CD14-positive monocyte (primary cell): ENCODE data around the gene RBM17. TPM values are rescaled to one million over a fixed set of nuclear protein-coding genes. Genes with fewer than 3 reads are reported as not detected.
A peak's percentile ranks its signal among the peaks of the same experiment; 100 is the strongest.

Experiments used
- DNase-seq, 3 donors: peaks; one replicate each; pipeline ENCODE4 v3.0.0-alpha.2; 2011 to 2022
- H2AFZ ChIP-seq: 2 replicates; pipeline ENCODE4 v1.6.0; 2012; ENCODE audit warnings: mild to moderate bottlenecking, low read depth, low read length, inconsistent platforms; ENCODE audit not compliant: insufficient read depth, poor library complexity, severe bottlenecking
- H3K27ac ChIP-seq, 2 donors: 1 replicate in 1 of 2; 2 replicates in 1 of 2; pipeline ENCODE4 v1.5.1; 2012 to 2013; ENCODE audit warnings: low read length in 2 of 2, control low read depth in 1 of 2, inconsistent platforms in 1 of 2, low read depth in 1 of 2, mild to moderate bottlenecking in 1 of 2
- H3K27me3 ChIP-seq, 2 donors: one replicate each; pipeline versions ENCODE4 v1.6.0 to v1.6.1; 2011 to 2013; ENCODE audit warnings: low read length in 2 of 2; ENCODE audit not compliant: control insufficient read depth in 2 of 2, insufficient read depth in 2 of 2
- H3K36me3 ChIP-seq, 2 donors: replicated peaks in 1 of 2; 1 replicate in 1 of 2; 2 replicates in 1 of 2; pipeline versions ENCODE4 v1.5.1 to v1.6.1; 2012 to 2013; ENCODE audit warnings: low read length in 2 of 2, control low read depth in 1 of 2, inconsistent platforms in 1 of 2, mild to moderate bottlenecking in 1 of 2; ENCODE audit not compliant: insufficient read depth in 2 of 2, control insufficient read depth in 1 of 2
- H3K4me1 ChIP-seq, 2 donors: 1 replicate in 1 of 2; 2 replicates in 1 of 2; pipeline versions ENCODE4 v1.5.1 to v1.6.1; 2012 to 2013; ENCODE audit warnings: low read length in 2 of 2, control low read depth in 1 of 2, inconsistent platforms in 1 of 2, mild to moderate bottlenecking in 1 of 2, moderate library complexity in 1 of 2; ENCODE audit not compliant: insufficient read depth in 2 of 2, control insufficient read depth in 1 of 2
- H3K4me2 ChIP-seq: replicated peaks from 2 replicates; pipeline ENCODE3; 2012; ENCODE audit warnings: low read length, moderate library complexity, mild to moderate bottlenecking; ENCODE audit not compliant: poor library complexity, severe bottlenecking; ENCODE audit errors: extremely low read depth
- H3K4me3 ChIP-seq, 3 experiments: fragments of 200-600 bp in 1 of 3; sonication (generic) in 1 of 3; replicated peaks in 1 of 3; 1 replicate in 2 of 3; 2 replicates in 1 of 3; pipeline ENCODE4 v1.5.1; 2011 to 2013; ENCODE audit warnings: low read length in 3 of 3, mild to moderate bottlenecking in 3 of 3, control low read depth in 2 of 3, low read depth in 2 of 3, inconsistent platforms in 1 of 3, moderate library complexity in 1 of 3
- H3K79me2 ChIP-seq: 2 replicates; pipeline ENCODE4 v1.6.0; 2012; ENCODE audit warnings: mild to moderate bottlenecking, control low read depth, inconsistent platforms, low read length, moderate library complexity; ENCODE audit not compliant: insufficient read depth
- H3K9ac ChIP-seq: 2 replicates; pipeline ENCODE4 v1.6.0; 2017; ENCODE audit warnings: low read length, mild to moderate bottlenecking; ENCODE audit not compliant: insufficient read depth, poor library complexity, severe bottlenecking
- H3K9me3 ChIP-seq, 2 donors: replicated peaks in 1 of 2; 1 replicate in 1 of 2; 2 replicates in 1 of 2; pipeline versions ENCODE4 v1.5.1 to v1.6.1; 2012 to 2013; ENCODE audit warnings: low read length in 2 of 2, control low read depth in 1 of 2; ENCODE audit not compliant: control insufficient read depth in 1 of 2, insufficient read depth in 1 of 2
- H4K20me1 ChIP-seq: 2 replicates; pipeline ENCODE4 v1.6.0; 2012; ENCODE audit warnings: mild to moderate bottlenecking, low read length, control low read depth, moderate library complexity; ENCODE audit not compliant: insufficient read depth
- H3K27ac Mint-ChIP-seq, 7 donors: one replicate each; pipeline ENCODE4 v1.8.0; 2020; ENCODE audit warnings: mild to moderate bottlenecking in 7 of 7, mixed read lengths in 7 of 7, moderate library complexity in 6 of 7, inconsistent platforms in 2 of 7
- H3K27me3 Mint-ChIP-seq, 3 donors: one replicate each; pipeline ENCODE4 v1.8.0; 2021 to 2022; ENCODE audit warnings: low read depth in 3 of 3, mild to moderate bottlenecking in 3 of 3, mixed read lengths in 3 of 3, moderate library complexity in 3 of 3, inconsistent platforms in 1 of 3
- H3K36me3 Mint-ChIP-seq, 2 donors: one replicate each; pipeline ENCODE4 v1.8.0; 2020; ENCODE audit warnings: mixed read lengths in 2 of 2, inconsistent platforms in 1 of 2, mild to moderate bottlenecking in 1 of 2
- H3K4me1 Mint-ChIP-seq: one replicate; pipeline ENCODE4 v1.8.0; 2020; ENCODE audit warnings: mild to moderate bottlenecking, mixed read lengths
- H3K4me3 Mint-ChIP-seq, 2 donors: one replicate each; pipeline ENCODE4 v1.8.0; 2020; ENCODE audit warnings: mild to moderate bottlenecking in 2 of 2, mixed read lengths in 2 of 2, moderate library complexity in 1 of 2
- H3K9me3 Mint-ChIP-seq, 7 donors: one replicate each; pipeline ENCODE4 v1.8.0; 2020 to 2022; ENCODE audit warnings: mixed read lengths in 7 of 7, mild to moderate bottlenecking in 6 of 7, moderate library complexity in 6 of 7, inconsistent platforms in 2 of 7
- CTCF ChIP-seq: fragments of 200-600 bp; IDR thresholded peaks from one replicate; pipeline ENCODE4 v1.8.0; 2022; ENCODE audit warnings: antibody characterized with exemption, mild to moderate bottlenecking
- WGBS: methylation state at CpG from one replicate; pipeline ENCODE4 v1.1.5; 2013; ENCODE audit warnings: missing lambda C conversion rate; ENCODE audit not compliant: insufficient coverage; 5-methylcytosine and 5-hydroxymethylcytosine counted together
- intact Hi-C, 2 donors: fragments of 100-400 bp; cut with micrococcal nuclease; formaldehyde crosslinking; loops; one replicate each; pipeline versions ENCODE4 v1.15.0 to v1.15.1; 2023
- polyA plus RNA-seq, 3 donors: library from polyadenylated mRNA; depleted of rRNA in 1 of 3; unstranded in 2 of 3; stranded (reverse) in 1 of 3; fragments of 300-500 nt in 2 of 3; fragments of >200 nt in 1 of 3; fragmentation: Illumina TruSeq in 2 of 3; gene quantifications; 1 replicate in 2 of 3; 2 replicates in 1 of 3; pipeline ENCODE4 v1.2.3, GENCODE V29; 2012 to 2021

Gene RBM17
- polyA plus RNA-seq, 3 donors = 37.2 to 51.4 (median 44.5) TPM

- Histone ChIP-seq H4K20me1 (no peaks in the 10 kb centered on the region), H3K4me3 (no peak overlapping the region), H2AFZ (no peak overlapping the region), H3K27me3 (no peaks in the 10 kb centered on the region), H3K4me2 (no peak overlapping the region), H3K9me3 (no peaks in the 10 kb centered on the region), H3K9ac (no peak overlapping the region), H3K79me2 (no peaks in the 10 kb centered on the region), H3K4me1 (peaks cover 12 to 26% of the 10 kb centered on the region in 2 donors), H3K27ac (no peak overlapping the region), H3K36me3 (no peaks in the 10 kb centered on the region)
- TF ChIP-seq CTCF = no peak
- peaks cover 0 to 2% of the 10 kb centered on the region in 2 donors for H3K36me3 Mint-ChIP-seq
- 100% methylated on average over 4 of the region's 7 CpGs for WGBS
- H3K4me1 Mint-ChIP-seq = peaks cover 28% of the 10 kb centered on the region
- H3K27ac Mint-ChIP-seq = no peak overlapping the region
- peak overlapping the region in 1 of 2 donors; percentile 42 for H3K4me3 Mint-ChIP-seq
- peaks cover 0 to 2% (median 0%) of the 10 kb centered on the region in 7 donors for H3K9me3 Mint-ChIP-seq
- DNase-seq = no peak
- intact Hi-C loops = no loop called here
- H3K27me3 Mint-ChIP-seq = peaks cover 9 to 21% (median 10%) of the 10 kb centered on the region in 3 donors
These were observed 42.1 kb downstream of the RBM17 start for GRCh38 chr10:6130848-6131470.

GRCh38 chr10:6133331-6134098, 44.7 kb downstream of the RBM17 start:
- Mint-ChIP-seq H3K9me3 (peaks cover 0 to 2% (median 0%) of the 10 kb centered on the region in 7 donors), H3K36me3 (peaks cover 0 to 2% of the 10 kb centered on the region in 2 donors), H3K27ac (no peak overlapping the region), H3K4me1 (peaks cover 19% of the 10 kb centered on the region), H3K4me3 (no peak overlapping the region), H3K27me3 (peaks cover 11 to 27% (median 16%) of the 10 kb centered on the region in 3 donors)
- intact Hi-C loops = no loop called here
- Histone ChIP-seq H2AFZ (no peak overlapping the region), H3K4me1 (peaks cover 10 to 16% of the 10 kb centered on the region in 2 donors), H3K27me3 (no peaks in the 10 kb centered on the region), H3K79me2 (no peaks in the 10 kb centered on the region), H4K20me1 (no peaks in the 10 kb centered on the region), H3K4me3 (no peak overlapping the region), H3K27ac (no peak overlapping the region), H3K36me3 (no peaks in the 10 kb centered on the region), H3K4me2 (no peak overlapping the region), H3K9ac (no peak overlapping the region), H3K9me3 (no peaks in the 10 kb centered on the region)
- no peak for DNase-seq
- 95% methylated on average over 19 of the region's 22 CpGs for WGBS
- TF ChIP-seq CTCF = no peak
